Hepatocyte (in vitro differentiated cells): ENCODE measurements around the gene ANKRD1.

Experiments used
- EZH2phosphoT487 ChIP-seq: fragments of 200-600 bp; sonication (generic); IDR thresholded peaks from one replicate; pipeline ENCODE4 v1.6.1; 2018; ENCODE audit warnings: antibody characterized with exemption, mild to moderate bottlenecking, low read depth, moderate library complexity; ENCODE audit not compliant: unreplicated experiment, severe bottlenecking
- TF ChIP-seq, protein P1 (sequence below): fragments of 200-600 bp; sonication (generic); IDR thresholded peaks from 2 replicates; pipeline ENCODE4 v1.5.1; 2016; ENCODE audit warnings: antibody characterized with exemption, mild to moderate bottlenecking; ENCODE audit not compliant: poor library complexity

DNA sequence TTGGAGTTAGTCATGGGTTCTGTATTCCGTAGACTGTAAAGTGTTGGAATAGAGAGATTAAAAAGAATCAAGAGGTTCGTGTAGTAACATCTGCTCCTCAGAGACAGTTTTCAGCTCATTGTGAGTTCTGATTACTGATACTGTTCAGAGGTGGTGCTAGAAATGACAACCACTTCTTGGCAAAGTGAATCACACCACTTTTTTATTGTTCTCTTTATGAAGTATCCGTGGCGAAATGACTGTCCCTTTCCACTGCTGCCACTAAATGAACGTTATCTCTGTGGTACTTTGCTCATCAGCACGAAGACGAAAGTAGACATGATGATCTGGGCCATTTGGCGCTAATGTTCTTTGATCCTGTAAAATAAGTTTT is 48.3 kb downstream of the ANKRD1 start:
- TF ChIP-seq, protein P1, sequence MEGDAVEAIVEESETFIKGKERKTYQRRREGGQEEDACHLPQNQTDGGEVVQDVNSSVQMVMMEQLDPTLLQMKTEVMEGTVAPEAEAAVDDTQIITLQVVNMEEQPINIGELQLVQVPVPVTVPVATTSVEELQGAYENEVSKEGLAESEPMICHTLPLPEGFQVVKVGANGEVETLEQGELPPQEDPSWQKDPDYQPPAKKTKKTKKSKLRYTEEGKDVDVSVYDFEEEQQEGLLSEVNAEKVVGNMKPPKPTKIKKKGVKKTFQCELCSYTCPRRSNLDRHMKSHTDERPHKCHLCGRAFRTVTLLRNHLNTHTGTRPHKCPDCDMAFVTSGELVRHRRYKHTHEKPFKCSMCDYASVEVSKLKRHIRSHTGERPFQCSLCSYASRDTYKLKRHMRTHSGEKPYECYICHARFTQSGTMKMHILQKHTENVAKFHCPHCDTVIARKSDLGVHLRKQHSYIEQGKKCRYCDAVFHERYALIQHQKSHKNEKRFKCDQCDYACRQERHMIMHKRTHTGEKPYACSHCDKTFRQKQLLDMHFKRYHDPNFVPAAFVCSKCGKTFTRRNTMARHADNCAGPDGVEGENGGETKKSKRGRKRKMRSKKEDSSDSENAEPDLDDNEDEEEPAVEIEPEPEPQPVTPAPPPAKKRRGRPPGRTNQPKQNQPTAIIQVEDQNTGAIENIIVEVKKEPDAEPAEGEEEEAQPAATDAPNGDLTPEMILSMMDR = no peak
- no peak for TF ChIP-seq EZH2phosphoT487
